ENCODE results near the gene ERCC6. TPM values are rescaled to one million over a fixed set of nuclear protein-coding genes. Genes with fewer than 3 reads are reported as not detected.
A peak's percentile ranks its signal among the peaks of the same experiment; 100 is the strongest.

ERCC6 gene
- polyA plus RNA-seq, 1 donor, result 19.8 TPM

DNA sequence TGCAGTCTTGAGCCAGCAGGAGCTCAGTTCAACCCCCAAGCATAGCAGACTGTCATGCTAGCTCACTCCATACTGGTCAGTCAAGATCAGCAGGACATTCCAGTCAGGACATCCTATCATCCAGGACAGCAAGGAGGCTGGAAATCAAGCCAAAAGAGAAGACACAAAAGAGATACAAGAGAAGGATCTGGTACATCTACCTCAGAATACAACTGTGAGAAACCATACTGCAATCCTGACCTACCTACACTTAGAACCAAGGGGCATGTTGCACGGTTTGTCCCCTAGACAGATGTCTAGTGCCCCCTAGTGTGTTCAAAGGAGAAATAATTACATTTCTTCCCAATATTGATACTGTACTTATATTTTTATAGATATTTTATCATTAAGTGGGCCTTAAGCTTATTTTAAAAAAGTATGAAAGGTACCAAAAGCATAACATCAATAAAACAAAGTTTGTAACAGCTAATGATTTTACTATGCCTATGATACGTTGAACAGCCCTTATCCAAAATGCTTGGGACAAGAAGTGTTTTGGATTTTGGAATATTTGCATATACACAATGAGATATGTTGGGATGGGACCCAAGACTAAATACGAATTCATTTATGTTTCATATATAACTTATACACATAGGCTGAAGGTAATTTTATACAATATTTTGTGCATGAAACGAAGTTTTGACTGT lies 26.7 kb downstream of the ERCC6 start:
- no peak for DNase-seq

DNA sequence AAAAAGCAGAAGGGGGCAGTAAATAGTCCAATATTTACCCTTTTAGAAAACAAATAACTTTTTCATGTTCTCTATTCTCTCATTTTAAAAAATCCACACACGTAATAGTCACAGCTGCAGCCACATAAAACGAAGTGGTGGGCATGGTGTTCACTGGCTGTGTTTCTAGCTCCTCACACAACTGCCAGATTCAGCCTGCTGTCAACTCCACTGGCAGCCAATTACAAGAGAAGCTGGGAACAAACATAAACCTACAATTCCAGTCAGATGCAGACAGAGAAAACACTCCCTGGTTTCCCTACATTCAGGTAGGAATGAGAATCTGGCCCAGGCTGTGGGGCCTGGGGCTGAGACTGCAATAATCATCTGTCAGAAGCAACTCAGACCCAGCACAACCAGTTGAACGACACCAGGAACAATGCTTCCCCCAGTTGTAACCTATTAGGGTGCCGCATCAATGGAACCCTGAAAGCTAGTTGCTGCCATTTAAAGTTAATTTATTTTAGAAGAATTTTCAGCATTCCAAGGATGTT lies 29.1 kb downstream of the ERCC6 start:
- DNase-seq, result no peak

DNA sequence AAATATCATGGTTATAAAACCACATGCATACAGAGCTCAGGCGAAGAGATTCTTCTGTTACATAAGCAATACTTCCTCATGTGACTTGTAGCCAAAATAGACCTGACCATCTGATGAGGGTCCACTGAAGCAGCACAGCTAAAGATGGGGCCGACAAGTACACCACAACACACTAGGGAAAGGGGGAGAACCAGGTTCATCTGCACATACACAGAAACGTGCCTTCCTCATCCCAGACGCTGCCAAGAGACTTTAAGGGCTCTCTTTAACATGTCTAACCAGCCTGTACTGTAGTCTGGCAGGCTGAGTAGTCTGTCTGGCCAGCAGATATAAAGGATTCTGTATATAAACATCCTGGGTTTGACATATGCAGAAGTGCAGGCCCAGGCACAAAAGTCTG lies 30.3 kb downstream of the ERCC6 start:
- no peak for DNase-seq

DNA sequence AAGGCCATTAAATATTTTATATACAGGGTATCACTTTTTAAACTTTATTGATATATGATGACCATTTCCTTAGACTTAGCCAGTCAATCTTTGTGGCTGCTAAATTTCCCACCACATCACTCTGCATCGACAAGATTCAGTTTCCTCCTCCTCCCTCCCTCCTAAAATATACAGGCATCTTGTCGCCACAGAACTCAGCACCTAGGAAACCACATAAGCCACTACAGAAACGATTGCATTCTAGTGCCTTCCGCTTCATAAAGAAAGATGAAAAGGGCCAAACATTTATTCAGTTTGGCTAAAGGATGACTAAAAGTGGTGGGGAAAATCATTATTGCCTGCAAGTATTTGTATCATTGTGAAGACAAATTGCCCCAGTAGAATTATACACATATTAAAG lies 30.7 kb downstream of the ERCC6 start:
- no peak for DNase-seq

GRCh38 chr10:49505589-49505988 lies 33.3 kb downstream of the ERCC6 start:
- no peak for DNase-seq

- DNase-seq, result no peak
Measured at GRCh38 chr10:49505076-49505475, 33.8 kb downstream of the ERCC6 start.

DNA sequence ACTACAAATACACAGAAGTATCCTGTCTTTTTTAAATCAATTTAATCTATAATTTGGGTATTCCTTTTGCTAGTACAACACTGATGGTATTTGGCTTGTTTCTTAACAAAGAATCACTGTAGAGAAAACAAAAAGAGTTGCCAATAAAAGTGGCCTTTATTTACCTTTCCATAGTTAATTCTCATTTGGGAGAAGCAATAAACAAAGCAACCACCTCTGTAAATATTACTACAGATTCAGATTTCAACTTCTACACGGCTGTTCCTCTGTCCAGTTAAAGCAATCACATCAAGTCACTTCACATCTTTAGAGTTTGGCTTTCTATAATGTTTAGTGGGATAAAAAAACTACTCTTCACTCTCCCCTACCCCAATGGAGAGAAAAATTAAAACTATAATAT lies 34.4 kb downstream of the ERCC6 start:
- no peak for DNase-seq

DNA sequence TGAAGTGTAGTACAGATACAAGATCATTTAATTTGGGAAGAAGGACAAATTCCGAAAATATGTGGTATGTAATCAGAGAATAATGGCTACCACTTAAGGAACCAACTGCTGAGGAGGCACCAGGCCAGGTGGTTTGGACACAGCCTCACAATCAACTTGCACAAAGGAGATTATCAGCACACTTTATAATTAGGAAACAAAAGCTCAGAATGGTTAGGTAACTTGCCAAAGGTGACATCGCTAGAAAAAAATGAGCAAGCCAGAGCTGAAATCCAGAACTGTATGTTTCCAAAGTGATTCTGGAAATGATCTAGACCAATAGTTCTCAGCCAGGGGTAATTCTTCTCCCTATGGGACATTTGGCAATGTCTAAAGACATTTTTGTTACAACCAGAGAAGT lies 36.6 kb downstream of the ERCC6 start:
- DNase-seq, result no peak

- no peak for DNase-seq
Measured at GRCh38 chr10:49500412-49500811, 38.5 kb downstream of the ERCC6 start.

DNA sequence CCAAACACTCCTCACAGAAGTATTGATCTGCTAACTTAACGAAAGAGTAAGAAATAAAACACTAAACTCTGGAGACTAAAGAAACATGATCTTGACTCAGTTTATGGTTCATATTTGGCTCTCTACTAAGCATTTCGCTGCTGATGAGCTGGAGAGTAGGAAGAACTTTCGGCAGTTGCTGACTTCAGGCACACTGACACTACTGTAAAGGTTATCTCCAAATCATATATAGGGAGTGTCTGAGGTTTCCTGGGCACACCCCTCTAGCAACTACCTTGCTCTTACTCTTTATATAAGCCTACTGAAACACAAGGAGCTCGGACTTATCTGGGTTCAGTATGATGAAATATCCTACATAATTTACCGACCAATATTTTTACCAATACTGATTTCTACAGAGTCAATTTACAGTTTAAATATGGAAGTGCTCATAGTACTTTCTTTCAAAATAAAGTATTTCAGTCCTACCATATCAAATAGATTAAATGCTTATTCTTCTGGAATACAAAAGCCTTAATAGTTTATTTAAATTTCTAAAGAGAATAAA lies 39.5 kb downstream of the ERCC6 start:
- no peak for DNase-seq

DNA sequence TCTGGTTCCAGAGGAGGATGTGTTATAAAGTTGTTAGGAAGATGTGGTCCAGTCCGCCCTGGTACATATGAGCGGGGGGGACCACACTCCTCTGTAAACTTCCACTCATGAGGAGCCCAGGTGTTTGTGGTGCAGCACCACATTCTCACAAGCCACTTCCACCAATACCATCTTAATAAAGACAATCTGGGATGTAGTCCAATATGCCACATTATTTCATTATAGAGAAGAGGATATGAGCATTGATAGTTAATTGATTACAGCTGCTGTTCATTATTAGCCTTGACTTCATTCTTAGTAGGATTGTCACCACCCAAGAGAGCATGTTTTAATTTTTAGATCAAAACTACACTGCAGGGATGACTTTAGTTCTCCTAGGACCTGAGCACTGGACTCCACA lies 40.5 kb downstream of the ERCC6 start:
- DNase-seq, result no peak

DNA sequence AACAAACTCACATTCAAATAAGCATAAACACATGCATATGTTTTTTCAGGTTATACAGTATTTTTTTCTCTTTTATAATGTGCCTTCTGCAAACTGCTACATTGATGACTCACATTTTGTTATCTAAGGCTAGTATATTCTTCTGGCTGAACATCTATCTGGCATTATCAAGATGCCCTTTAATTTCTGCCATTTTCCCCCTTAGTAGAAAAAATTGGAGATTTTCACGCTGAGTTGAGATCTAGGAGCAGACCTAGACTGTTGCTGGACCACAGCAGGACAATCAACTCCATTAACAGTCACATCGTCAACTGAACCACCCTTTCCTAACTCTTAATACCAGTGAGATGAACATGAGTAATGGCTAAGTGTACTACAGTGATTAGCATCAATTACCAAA lies 41.6 kb downstream of the ERCC6 start:
- no peak for DNase-seq

DNA sequence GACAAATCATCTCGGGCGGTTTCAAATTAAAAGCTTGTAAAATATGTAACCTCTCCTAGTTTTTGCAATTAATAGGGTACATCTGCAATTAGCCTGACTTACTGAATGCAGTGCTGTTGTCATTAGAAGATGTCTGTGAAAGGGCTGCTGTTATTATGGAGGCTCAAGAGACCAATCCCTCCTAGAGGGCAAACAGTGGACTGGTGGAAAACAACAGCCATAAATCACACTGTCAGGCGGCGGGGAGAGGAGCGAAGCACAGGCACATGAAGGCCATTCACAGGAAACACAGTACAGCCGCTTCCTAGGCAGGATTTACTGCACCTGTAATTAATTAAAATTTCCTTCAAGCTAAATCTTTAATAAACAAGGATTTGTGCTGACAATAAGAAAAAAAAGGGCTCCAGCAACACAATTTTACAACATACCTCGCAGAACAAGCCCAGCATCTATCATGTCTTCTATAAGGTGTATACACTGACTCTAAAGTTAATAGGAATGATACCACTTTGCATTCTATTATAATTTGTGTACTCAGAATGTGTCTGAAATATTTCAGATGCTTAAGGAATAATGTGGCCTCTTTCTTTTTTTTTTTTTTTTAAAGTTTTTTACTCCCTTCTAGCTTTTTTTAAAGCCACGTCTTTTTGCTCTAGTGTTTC lies 50.7 kb downstream of the ERCC6 start:
- DNase-seq, result peak; percentile 66

- no peak for DNase-seq
Measured at GRCh38 chr10:49486738-49487137, 52.2 kb downstream of the ERCC6 start.

DNA sequence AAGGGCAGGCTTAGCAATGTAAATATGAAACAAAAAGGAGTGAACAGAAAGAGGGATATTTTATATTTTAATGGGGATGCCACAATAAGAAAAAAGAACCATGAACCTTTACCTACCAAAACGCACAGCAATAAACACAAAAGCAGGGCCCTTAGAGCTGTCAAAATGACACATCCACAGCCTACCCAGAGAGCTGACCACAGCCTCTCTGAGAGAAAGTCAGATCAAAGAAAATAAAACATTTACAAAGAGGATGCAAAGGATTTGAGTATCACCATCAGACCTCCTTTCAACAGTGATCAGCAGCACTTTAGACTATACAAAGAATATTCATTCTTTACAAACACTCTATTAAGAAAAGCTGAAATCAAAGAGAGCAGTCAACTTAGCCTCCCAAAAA lies 52.9 kb downstream of the ERCC6 start:
- DNase-seq, result no peak

- no peak for DNase-seq
Measured at GRCh38 chr10:49484486-49485235, 54.3 kb downstream of the ERCC6 start.

GRCh38 chr10:49478819-49479218 lies 60.1 kb downstream of the ERCC6 start:
- peak; percentile 33 for DNase-seq

GRCh38 chr10:49474901-49475300 lies 64.0 kb downstream of the ERCC6 start:
- no peak for DNase-seq

DNA sequence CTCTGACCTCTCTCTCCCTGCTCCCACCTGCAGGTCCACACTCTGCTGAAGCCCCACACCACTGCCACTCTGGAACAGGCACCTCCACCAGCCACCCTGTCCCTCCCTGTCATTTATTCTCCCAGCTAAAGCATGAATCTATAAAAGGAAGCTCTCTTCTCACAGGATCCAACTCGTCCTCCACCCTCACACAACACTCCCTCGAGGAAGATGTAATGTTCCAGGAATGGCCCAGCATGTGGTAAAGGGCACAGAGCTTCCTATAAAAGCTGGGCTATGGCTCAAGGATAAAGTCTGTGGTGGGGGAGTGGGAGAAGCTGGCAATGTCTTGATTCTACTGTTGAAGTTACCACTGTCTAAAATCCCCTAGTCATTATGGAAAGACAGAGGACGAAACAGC lies 67.4 kb downstream of the ERCC6 start:
- DNase-seq, result no peak

DNA sequence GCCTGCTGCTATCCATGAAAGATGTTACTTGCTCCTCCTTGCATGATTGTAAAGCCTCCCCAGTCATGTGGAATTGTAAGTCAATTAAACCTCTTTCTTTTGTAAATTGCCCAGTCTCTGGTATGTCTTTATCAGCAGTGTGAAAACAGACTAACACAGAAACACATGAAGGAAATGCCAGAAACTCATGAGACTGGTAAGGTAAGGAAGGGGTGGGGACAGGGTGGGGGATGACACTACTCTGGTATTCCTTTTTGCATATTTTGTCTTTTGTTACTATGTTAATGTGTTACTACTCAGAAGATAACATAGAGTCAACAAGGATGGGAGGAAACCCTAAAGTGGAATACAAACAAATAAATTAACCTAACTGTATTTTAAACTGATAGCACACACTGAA lies 73.2 kb downstream of the ERCC6 start:
- no peak for DNase-seq
